Right atrium auricular region (tissue), 2 donors: Measurements from ENCODE around the gene KIAA1958. TPM values are rescaled to one million over a fixed set of nuclear protein-coding genes. Genes with fewer than 3 reads are reported as not detected.

Experiments used
- DNase-seq: peaks from one replicate; pipeline ENCODE4 v3.0.0-alpha.2; 2019; ENCODE audit warnings: low spot score
- H3K27ac ChIP-seq, 2 donors: fragments of 200-600 bp; sonication (generic); 1 replicate in 1 of 2; 2 replicates in 1 of 2; pipeline ENCODE4 v1.5.1; 2016 to 2019
- H3K27me3 ChIP-seq, 2 donors: fragments of 200-600 bp; sonication (generic); one replicate each; pipeline versions ENCODE4 v1.5.1 to v1.6.0; 2017 to 2019
- H3K36me3 ChIP-seq: fragments of 200-600 bp; sonication (generic); one replicate; pipeline ENCODE4 v1.5.1; 2016
- H3K4me1 ChIP-seq, 2 donors: fragments of 200-600 bp; sonication (generic); one replicate each; pipeline versions ENCODE4 v1.5.1 to v1.6.0; 2017 to 2019
- H3K4me3 ChIP-seq, 2 donors: fragments of 200-600 bp; sonication (generic); 1 replicate in 1 of 2; 2 replicates in 1 of 2; pipeline ENCODE4 v1.5.1; 2017 to 2019; ENCODE audit warnings: mild to moderate bottlenecking in 1 of 2, moderate library complexity in 1 of 2
- H3K9me3 ChIP-seq, 2 donors: fragments of 200-600 bp; sonication (generic); one replicate each; pipeline ENCODE4 v1.5.1; 2019
- CTCF ChIP-seq, 2 donors: fragments of 200-600 bp; sonication (generic); IDR thresholded peaks; one replicate each; pipeline ENCODE4 v1.5.1; 2019; ENCODE audit warnings: antibody characterized with exemption in 2 of 2
- total RNA-seq, 2 donors: library from RNA; depleted of rRNA; stranded (reverse); fragments of >200 nt; gene quantifications; one replicate each; pipeline ENCODE4 v1.1.0, GENCODE V29; 2016

The KIAA1958 gene
- total RNA-seq, 2 donors from 2014 or later = 1.9 to 4.1 TPM

GRCh38 chr9:112541685-112542084, 55.1 kb downstream of the KIAA1958 start:
- Histone ChIP-seq H3K9me3 (no peaks in the 10 kb centered on the region), H3K4me1 (no peaks in the 10 kb centered on the region), H3K4me3 (no peak overlapping the region), H3K36me3 (no peaks in the 10 kb centered on the region), H3K27me3 (no peaks in the 10 kb centered on the region), H3K27ac (no peak overlapping the region)
- no peak for TF ChIP-seq CTCF (IDR thresholded peaks at IDR 0.05)
- DNase-seq = no peak

- no peak for DNase-seq
- Histone ChIP-seq H3K4me3 (no peak overlapping the region), H3K36me3 (no peaks in the 10 kb centered on the region), H3K27me3 (no peaks in the 10 kb centered on the region), H3K4me1 (no peaks in the 10 kb centered on the region), H3K9me3 (no peaks in the 10 kb centered on the region), H3K27ac (no peak overlapping the region)
- no peak for TF ChIP-seq CTCF (IDR thresholded peaks at IDR 0.05)
Measured at GRCh38 chr9:112542593-112543292, 56.1 kb downstream of the KIAA1958 start.

GRCh38 chr9:112544477-112544876, 57.9 kb downstream of the KIAA1958 start:
- Histone ChIP-seq H3K9me3 (no peaks in the 10 kb centered on the region), H3K27ac (no peak overlapping the region), H3K27me3 (no peaks in the 10 kb centered on the region), H3K4me3 (no peak overlapping the region), H3K4me1 (no peaks in the 10 kb centered on the region), H3K36me3 (no peaks in the 10 kb centered on the region)
- DNase-seq = no peak
- TF ChIP-seq CTCF (IDR thresholded peaks at IDR 0.05) = no peak

- no peak for DNase-seq
- H3K36me3 ChIP-seq = no peaks in the 10 kb centered on the region
- no peak overlapping the region for H3K27ac ChIP-seq
- H3K4me3 ChIP-seq = no peak overlapping the region
- TF ChIP-seq CTCF (IDR thresholded peaks at IDR 0.05) = no peak
- no peaks in the 10 kb centered on the region for H3K27me3 ChIP-seq
- no peaks in the 10 kb centered on the region for H3K4me1 ChIP-seq
- no peaks in the 10 kb centered on the region for H3K9me3 ChIP-seq
Measured at GRCh38 chr9:112545237-112545636, 58.6 kb downstream of the KIAA1958 start.

- no peak for TF ChIP-seq CTCF (IDR thresholded peaks at IDR 0.05)
Measured at GRCh38 chr9:112546149-112547012, 59.8 kb downstream of the KIAA1958 start.

More at GRCh38 chr9:112546149-112547012, 59.8 kb downstream of the KIAA1958 start:
- Histone ChIP-seq H3K27ac (no peak overlapping the region), H3K4me3 (no peak overlapping the region), H3K36me3 (no peaks in the 10 kb centered on the region), H3K27me3 (no peaks in the 10 kb centered on the region), H3K9me3 (no peaks in the 10 kb centered on the region), H3K4me1 (no peaks in the 10 kb centered on the region)
- DNase-seq = no peak
